BE2C (cell line): ENCODE results near the gene EMC8.
A peak's percentile ranks its signal among the peaks of the same experiment; 100 is the strongest.

Experiments
- DNase-seq: peaks from one replicate; pipeline ENCODE4 v3.0.0-alpha.2; 2020
- H3K27me3 ChIP-seq: fragments of 250-450 bp; sonication (Bioruptor Pico); 2 replicates; pipeline ENCODE4 v1.5.1; 2020; ENCODE audit warnings: mild to moderate bottlenecking
- H3K36me3 ChIP-seq: fragments of 250-450 bp; sonication (Bioruptor Pico); 2 replicates; pipeline ENCODE4 v1.5.1; 2020; ENCODE audit warnings: mild to moderate bottlenecking
- H3K4me1 ChIP-seq: fragments of 250-450 bp; sonication (Bioruptor Pico); 2 replicates; pipeline ENCODE4 v1.5.1; 2020
- H3K4me3 ChIP-seq: 2 replicates; pipeline ENCODE4 v1.5.1; 2011; ENCODE audit warnings: low read depth, low read length
- H3K9me3 ChIP-seq: fragments of 250-450 bp; sonication (Bioruptor Pico); 2 replicates; pipeline ENCODE4 v1.5.1; 2020
- TF ChIP-seq, protein P1 (sequence below): IDR thresholded peaks from 2 replicates; pipeline ENCODE4 v1.5.1; 2012; ENCODE audit warnings: mild to moderate bottlenecking, low read depth, low read length

EMC8 gene

DNA sequence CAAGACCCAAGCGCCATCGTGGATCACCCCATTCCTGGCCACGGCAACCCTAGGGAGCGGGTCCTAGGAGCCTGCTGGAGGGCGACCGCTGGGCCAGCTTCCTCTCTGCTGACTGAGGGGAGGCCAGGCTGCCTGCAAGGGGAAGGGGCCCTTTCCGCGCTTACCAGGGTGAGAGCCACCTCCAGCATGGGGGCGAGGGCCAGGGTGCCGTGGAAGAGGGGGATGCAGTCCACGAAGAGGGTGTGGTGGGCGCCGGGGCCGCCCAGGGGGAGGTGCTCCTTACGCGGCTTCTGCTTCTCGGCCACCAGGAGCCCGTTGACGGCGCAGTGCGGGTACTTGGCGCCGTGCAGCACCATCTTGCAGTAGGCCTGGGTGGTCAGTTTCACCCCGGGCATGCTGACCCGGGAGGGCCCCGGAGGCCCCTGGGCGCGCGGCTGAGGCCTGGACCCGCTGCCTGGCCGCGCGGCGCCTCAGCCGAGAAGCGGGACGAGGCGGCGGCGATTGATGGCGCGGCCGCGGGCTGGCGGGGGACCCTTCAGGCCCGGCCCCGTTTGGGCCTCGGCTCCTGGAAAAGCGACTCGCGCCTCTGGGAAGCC lies 345 bp downstream of the EMC8 start:
- no peaks in the 10 kb centered on the region; the same call in 1 of the 2 replicates for H3K4me1 ChIP-seq
- TF ChIP-seq, protein P1, sequence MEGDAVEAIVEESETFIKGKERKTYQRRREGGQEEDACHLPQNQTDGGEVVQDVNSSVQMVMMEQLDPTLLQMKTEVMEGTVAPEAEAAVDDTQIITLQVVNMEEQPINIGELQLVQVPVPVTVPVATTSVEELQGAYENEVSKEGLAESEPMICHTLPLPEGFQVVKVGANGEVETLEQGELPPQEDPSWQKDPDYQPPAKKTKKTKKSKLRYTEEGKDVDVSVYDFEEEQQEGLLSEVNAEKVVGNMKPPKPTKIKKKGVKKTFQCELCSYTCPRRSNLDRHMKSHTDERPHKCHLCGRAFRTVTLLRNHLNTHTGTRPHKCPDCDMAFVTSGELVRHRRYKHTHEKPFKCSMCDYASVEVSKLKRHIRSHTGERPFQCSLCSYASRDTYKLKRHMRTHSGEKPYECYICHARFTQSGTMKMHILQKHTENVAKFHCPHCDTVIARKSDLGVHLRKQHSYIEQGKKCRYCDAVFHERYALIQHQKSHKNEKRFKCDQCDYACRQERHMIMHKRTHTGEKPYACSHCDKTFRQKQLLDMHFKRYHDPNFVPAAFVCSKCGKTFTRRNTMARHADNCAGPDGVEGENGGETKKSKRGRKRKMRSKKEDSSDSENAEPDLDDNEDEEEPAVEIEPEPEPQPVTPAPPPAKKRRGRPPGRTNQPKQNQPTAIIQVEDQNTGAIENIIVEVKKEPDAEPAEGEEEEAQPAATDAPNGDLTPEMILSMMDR = no peak
- no peaks in the 10 kb centered on the region for H3K9me3 ChIP-seq
- peaks cover 58% of the 10 kb centered on the region for H3K36me3 ChIP-seq
- H3K4me3 ChIP-seq = peak overlapping the region; percentile 96
- H3K27me3 ChIP-seq = no peaks in the 10 kb centered on the region
- peak; percentile 37 for DNase-seq

DNA sequence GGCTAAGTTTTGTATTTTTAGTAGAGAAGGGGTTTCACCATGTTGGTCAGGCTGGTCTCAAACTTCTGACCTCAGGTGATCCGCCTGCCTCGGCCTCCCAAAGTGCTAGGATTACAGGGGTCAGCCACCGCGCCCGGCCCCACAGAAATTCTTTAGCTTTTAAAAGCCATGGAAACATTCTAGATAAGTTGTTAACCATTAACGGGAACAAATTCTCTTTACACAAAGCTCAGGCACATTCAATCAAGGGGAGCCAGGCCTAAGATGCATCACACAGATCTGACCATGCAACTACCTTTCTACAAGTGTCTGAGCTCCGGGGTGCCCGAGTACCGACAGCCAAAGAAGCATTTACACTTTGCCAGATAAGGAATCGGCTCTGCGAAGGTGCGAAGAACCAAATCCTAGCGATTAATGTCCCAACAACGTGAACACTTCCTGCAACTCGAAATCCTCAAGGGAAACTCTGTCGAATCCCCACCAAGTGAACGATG lies 1.0 kb downstream of the EMC8 start:
- H3K36me3 ChIP-seq = peaks cover 58% of the 10 kb centered on the region

DNA sequence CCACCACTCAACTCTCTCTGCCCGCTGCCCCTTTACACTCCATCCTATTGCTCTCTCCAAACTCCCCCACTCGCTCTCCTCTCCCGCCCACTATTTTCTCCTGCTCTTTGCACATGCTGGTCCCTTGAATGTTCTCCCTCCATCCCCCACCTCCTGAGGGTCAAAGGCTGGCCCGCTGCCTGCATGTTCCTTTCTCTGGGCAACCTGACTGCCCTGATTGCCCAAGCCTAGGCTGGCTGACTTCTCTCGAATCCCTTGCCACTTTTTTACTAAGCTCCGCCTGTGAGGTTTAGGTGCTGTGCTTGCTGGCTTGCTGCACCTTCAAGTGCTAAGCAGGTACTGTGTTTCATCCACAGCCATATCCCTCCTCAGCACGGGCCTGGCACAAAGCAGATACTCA lies 2.7 kb downstream of the EMC8 start:
- Histone ChIP-seq H3K4me1 (no peaks in the 10 kb centered on the region; the same call in 1 of the 2 replicates), H3K36me3 (peaks cover 58% of the 10 kb centered on the region), H3K27me3 (no peaks in the 10 kb centered on the region), H3K4me3 (no peak overlapping the region), H3K9me3 (peaks cover under 1% of the 10 kb centered on the region; the same call in 1 of the 2 replicates)
- TF ChIP-seq, protein P1 = no peak
- DNase-seq = no peak

More for the DNA sequence above, 1.0 kb downstream of the EMC8 start:
- DNase-seq = no peak
- H3K4me3 ChIP-seq = peak overlapping the region; percentile 96
- H3K9me3 ChIP-seq = no peaks in the 10 kb centered on the region
- TF ChIP-seq, protein P1 = no peak
- H3K4me1 ChIP-seq = no peaks in the 10 kb centered on the region; the same call in 1 of the 2 replicates
- H3K27me3 ChIP-seq = no peaks in the 10 kb centered on the region

DNA sequence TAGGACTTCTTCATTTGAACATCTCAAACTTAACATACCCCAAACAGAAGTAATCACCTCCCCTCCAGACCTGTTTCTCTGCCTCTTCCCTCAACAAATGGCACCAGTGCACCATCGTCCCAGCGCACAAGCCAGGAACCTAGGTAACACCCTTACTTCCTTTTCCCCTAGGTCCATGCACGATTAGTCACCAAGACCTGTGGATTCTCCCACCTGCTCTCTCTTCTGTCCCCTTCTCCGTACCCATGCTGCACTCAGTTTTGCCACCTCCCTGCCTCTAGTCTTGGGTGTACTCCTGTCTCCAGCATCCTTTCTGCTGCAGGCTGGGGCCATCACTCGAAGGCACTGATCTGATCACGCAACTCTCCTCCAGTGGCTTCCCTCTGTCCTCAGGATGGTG lies 3.2 kb downstream of the EMC8 start:
- H3K9me3 ChIP-seq = peaks cover 3% of the 10 kb centered on the region; the same call in 1 of the 2 replicates
- no peak for DNase-seq
- H3K36me3 ChIP-seq = peaks cover 58% of the 10 kb centered on the region
- no peaks in the 10 kb centered on the region; the same call in 1 of the 2 replicates for H3K4me1 ChIP-seq
- H3K4me3 ChIP-seq = no peak overlapping the region
- H3K27me3 ChIP-seq = no peaks in the 10 kb centered on the region
- TF ChIP-seq, protein P1 = no peak

DNA sequence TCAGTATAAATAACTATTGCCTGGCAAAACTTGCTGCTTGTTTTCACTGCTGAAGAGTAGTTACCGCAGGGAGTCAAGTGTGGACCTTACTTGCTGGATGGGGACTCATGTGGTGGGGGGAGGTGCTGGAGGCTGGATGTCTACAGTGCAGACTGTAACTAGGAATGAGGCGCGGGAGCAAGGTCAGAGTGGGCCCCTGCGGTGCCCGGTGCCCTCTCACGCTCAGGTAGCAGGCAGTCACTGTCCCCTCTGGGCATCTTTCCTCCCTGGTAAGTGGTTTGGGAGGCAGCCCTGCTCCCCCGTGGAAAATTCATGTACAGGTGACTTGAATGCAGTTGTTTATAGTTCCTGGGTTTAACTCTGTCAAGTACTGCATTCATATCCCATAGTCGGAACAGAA lies 4.6 kb downstream of the EMC8 start:
- TF ChIP-seq, protein P1 = no peak
- peaks cover 60% of the 10 kb centered on the region for H3K36me3 ChIP-seq
- no peak for DNase-seq
- H3K27me3 ChIP-seq = no peaks in the 10 kb centered on the region
- H3K4me3 ChIP-seq = no peak overlapping the region
- peaks cover 3% of the 10 kb centered on the region; the same call in 1 of the 2 replicates for H3K9me3 ChIP-seq
- no peaks in the 10 kb centered on the region for H3K4me1 ChIP-seq

DNA sequence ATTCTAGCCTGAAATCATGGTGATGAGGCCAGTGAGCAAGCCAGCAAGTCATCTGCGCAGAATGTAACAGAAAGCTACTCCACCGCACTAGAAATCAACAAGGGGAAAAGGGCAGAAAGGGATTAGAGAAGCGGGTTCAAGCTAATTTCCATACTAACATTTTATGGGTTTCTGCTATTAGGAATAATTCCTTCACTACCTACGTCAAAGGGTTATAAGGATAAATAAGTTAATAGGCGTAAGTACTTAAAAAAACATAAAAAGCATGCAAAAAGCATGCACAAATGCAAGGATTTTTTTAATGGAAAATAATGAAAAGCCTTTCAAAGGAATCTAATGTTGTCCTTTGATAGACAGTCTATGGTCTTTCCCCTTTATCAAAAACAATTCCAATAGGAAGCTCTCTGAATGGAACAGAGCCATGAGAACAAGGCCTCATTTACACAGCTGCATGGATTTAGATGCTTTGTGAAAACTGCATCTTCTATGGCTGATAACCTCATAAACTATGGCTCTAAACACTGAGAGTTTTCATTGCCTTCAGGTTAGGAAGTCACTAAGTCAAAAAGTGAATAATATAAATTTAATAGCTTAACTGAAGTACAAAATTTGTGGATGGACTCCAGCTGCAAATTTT lies 5.6 kb downstream of the EMC8 start:
- no peak overlapping the region for H3K4me3 ChIP-seq
- H3K9me3 ChIP-seq = peaks cover 3% of the 10 kb centered on the region; the same call in 1 of the 2 replicates
- no peaks in the 10 kb centered on the region for H3K27me3 ChIP-seq
- TF ChIP-seq, protein P1 = no peak
- no peaks in the 10 kb centered on the region for H3K4me1 ChIP-seq
- peaks cover 65% of the 10 kb centered on the region for H3K36me3 ChIP-seq
- no peak for DNase-seq
